Measurements from ENCODE around the gene OR14K1. TPM values are rescaled to one million over a fixed set of nuclear protein-coding genes. Genes with fewer than 3 reads are reported as not detected.
"Not testable (repeated sequence)": the region's sequence is repeated elsewhere in the genome, so short reads cannot be mapped to it uniquely, and the experiment has no call there.

OR14K1 gene
- total RNA-seq, 4 donors from 2014 or later = not detected

- 88% methylated on average over 4 of the region's 4 CpGs for WGBS
Measured at GRCh38 chr1:247721222-247721621, 17.2 kb upstream of the OR14K1 start.

DNA sequence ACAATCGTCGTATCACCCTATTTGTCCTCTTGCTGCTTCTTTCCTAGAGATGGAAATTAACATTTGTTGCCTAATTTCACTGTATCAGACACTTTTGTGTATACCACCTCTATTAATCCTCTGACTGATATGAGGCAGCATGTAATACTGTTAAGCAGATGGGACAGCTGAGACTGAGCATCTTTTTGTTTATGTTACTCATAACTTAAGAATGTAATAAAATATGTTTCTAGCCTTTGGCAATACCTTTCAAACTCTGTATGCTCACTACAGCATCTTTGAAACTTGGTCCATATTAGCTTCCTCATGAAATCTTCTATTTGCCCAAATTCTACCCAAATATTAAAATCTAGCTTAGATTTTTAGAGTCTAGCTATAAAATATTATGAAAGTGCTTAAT is 2.3 kb downstream of the OR14K1 start:
- WGBS = 91% methylated on average over 2 of the region's 2 CpGs

More at GRCh38 chr1:247721222-247721621, 17.2 kb upstream of the OR14K1 start:
- intact Hi-C loops (cut with DNase I) = no loop called here
- Histone ChIP-seq H3K4me1 (no peaks in the 10 kb centered on the region), H3K27ac (replicated peaks in 1 of 4) (no peak overlapping the region), H3K4me3 (no peak overlapping the region), H3K9me3 (peaks cover 0 to 10% (median 2%) of the 10 kb centered on the region in 4 donors), H3K27me3 (no peaks in the 10 kb centered on the region), H3K36me3 (no peaks in the 10 kb centered on the region)
- DNase-seq (ENCODE audit: extremely low spot score) = no peak
- TF ChIP-seq CTCF (IDR thresholded peaks at IDR 0.05) (no peak), POLR2AphosphoS5 (IDR thresholded peaks at IDR 0.05) (no peak), POLR2A (IDR thresholded peaks at IDR 0.05; ENCODE audit: low read depth) (no peak), EP300 (IDR thresholded peaks at IDR 0.05) (no peak)

GRCh38 chr1:247741756-247742155 is 3.3 kb downstream of the OR14K1 start:
- no peaks in the 10 kb centered on the region for H3K27me3 ChIP-seq
- no peak for TF ChIP-seq POLR2AphosphoS5 (IDR thresholded peaks at IDR 0.05)
- TF ChIP-seq CTCF (IDR thresholded peaks at IDR 0.05) = no peak
- TF ChIP-seq EP300 (IDR thresholded peaks at IDR 0.05) = no peak
- no peak for TF ChIP-seq POLR2A (IDR thresholded peaks at IDR 0.05; ENCODE audit: low read depth)
- no peak overlapping the region for H3K27ac ChIP-seq (replicated peaks in 1 of 4)
- intact Hi-C loops (cut with DNase I) = no loop called here
- 77% methylated on average over 5 of the region's 5 CpGs for WGBS
- DNase-seq (ENCODE audit: extremely low spot score) = no peak
- H3K4me3 ChIP-seq = no peak overlapping the region
- H3K4me1 ChIP-seq = no peaks in the 10 kb centered on the region
- no peaks in the 10 kb centered on the region for H3K9me3 ChIP-seq
- no peaks in the 10 kb centered on the region for H3K36me3 ChIP-seq

More for the DNA sequence above, 2.3 kb downstream of the OR14K1 start:
- Histone ChIP-seq H3K27ac (replicated peaks in 1 of 4) (no peak overlapping the region), H3K4me3 (no peak overlapping the region), H3K4me1 (no peaks in the 10 kb centered on the region), H3K9me3 (no peaks in the 10 kb centered on the region), H3K36me3 (no peaks in the 10 kb centered on the region), H3K27me3 (no peaks in the 10 kb centered on the region)
- DNase-seq (ENCODE audit: extremely low spot score) = no peak
- intact Hi-C loops (cut with DNase I) = no loop called here
- TF ChIP-seq EP300 (IDR thresholded peaks at IDR 0.05) (no peak), CTCF (IDR thresholded peaks at IDR 0.05) (no peak), POLR2AphosphoS5 (IDR thresholded peaks at IDR 0.05) (no peak), POLR2A (IDR thresholded peaks at IDR 0.05; ENCODE audit: low read depth) (no peak)

DNA sequence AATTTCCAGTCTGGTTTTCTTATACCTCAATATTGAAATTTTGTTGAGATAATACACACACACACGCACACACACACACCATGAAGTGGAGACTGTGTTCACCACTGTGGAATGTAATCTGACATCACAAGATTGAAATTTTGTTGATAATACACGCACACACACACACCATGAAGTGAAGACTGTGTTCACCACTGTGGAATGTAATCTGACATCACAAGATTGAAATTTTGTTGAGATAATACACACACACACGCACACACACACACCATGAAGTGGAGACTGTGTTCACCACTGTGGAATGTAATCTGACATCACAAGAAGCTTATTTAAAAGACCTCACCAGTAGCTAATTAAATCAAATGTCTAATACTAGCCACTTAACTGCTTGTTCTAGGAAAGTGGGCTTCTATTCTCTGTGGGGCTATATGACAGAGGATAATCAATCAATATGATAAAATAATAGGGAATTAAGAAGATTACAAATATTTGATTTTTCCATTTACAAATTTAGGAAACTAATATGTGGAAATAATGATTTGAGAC is 3.9 kb downstream of the OR14K1 start:
- 55% methylated on average over 3 of the region's 3 CpGs for WGBS
- intact Hi-C loops (cut with DNase I); H3K36me3 ChIP-seq; H3K27me3 ChIP-seq; H3K4me1 ChIP-seq; H3K27ac ChIP-seq (replicated peaks in 1 of 4); H3K9me3 ChIP-seq; DNase-seq (ENCODE audit: extremely low spot score); H3K4me3 ChIP-seq: not testable (repeated sequence)

DNA sequence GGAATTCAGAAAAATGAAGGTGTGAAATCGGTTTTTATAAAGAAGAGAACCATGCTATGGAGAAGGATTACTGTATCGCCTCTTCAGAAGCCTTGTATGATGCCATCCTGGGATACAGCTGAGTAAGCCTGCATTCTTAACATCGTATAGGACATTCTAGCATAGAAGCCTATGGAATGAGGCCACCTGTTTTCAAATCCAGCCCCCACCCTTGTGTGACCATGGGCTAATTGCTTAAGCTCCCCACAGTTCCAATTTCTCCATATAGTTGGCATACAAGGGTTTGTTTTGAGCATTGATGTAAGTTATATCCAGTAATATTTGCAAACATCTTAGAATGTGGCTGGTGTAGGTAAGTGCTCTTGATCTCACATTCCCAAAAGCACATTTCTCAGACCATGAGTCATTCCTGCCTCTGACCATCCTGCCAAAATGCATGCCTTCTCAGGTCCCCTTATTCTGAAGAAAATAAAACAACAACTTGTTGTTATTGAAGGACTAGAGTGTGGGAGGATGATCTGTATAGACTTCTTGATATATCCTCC is 8.0 kb downstream of the OR14K1 start:
- no peak for DNase-seq (ENCODE audit: extremely low spot score)
- Histone ChIP-seq H3K36me3 (no peaks in the 10 kb centered on the region), H3K27ac (replicated peaks in 1 of 4) (no peak overlapping the region), H3K4me1 (no peaks in the 10 kb centered on the region), H3K27me3 (no peaks in the 10 kb centered on the region), H3K4me3 (no peak overlapping the region), H3K9me3 (peaks cover 0 to 16% (median 2%) of the 10 kb centered on the region in 4 donors)
- 76% methylated on average over 3 of the region's 3 CpGs for WGBS
- intact Hi-C loops (cut with DNase I) = no loop called here
- TF ChIP-seq POLR2AphosphoS5 (IDR thresholded peaks at IDR 0.05) (no peak), POLR2A (IDR thresholded peaks at IDR 0.05; ENCODE audit: low read depth) (no peak), EP300 (IDR thresholded peaks at IDR 0.05) (no peak), CTCF (IDR thresholded peaks at IDR 0.05) (no peak)
